AG04450 (cell line): ENCODE results near the gene ETV6. TPM values are rescaled to one million over a fixed set of nuclear protein-coding genes. Genes with fewer than 3 reads are reported as not detected.

ENCODE experiments used
- CTCF ChIA-PET: fragments of 300-600, 350-600 bp; formaldehyde crosslinking; extraction: SDS; loops from one replicate; lab custom pipeline; 2022; ENCODE audit warnings: antibody characterized with exemption, inconsistent platforms; lab: Charles Lee
- POLR2A ChIA-PET: fragments of 350-600 bp; formaldehyde crosslinking; extraction: SDS; loops from one replicate; lab custom pipeline; 2021; ENCODE audit warnings: antibody characterized with exemption, inconsistent platforms; lab: Yijun Ruan, JAX
- DNase-seq: peaks from one replicate; pipeline ENCODE4 v3.0.0-alpha.2; 2011; ENCODE audit warnings: low read depth, low spot score
- H3K27ac ChIP-seq: one replicate; pipeline ENCODE4 v1.5.1; 2012; ENCODE audit warnings: low read depth, low read length, control low read depth
- H3K27me3 ChIP-seq: one replicate; pipeline ENCODE4 v1.6.0; 2012; ENCODE audit warnings: low read length; ENCODE audit not compliant: control insufficient read depth, insufficient read depth
- H3K4me3 ChIP-seq: 2 replicates; pipeline ENCODE4 v1.5.1; 2011; ENCODE audit warnings: mild to moderate bottlenecking, low read depth, low read length, control low read depth
- H3K9me3 ChIP-seq: 2 replicates; pipeline ENCODE4 v1.5.1; 2012; ENCODE audit warnings: low read length; ENCODE audit not compliant: control insufficient read depth, insufficient read depth
- CTCF ChIP-seq: IDR thresholded peaks from 2 replicates; pipeline ENCODE4 v1.5.1; 2011; ENCODE audit warnings: low read depth, low read length, control low read depth, inconsistent platforms
- polyA plus RNA-seq: library from polyadenylated mRNA; depleted of rRNA; stranded (reverse); fragments of >200 nt; gene quantifications from 2 replicates; pipeline ENCODE4 v1.2.3, GENCODE V29; 2011

Gene ETV6
- polyA plus RNA-seq, 1 experiment, result 7.9 TPM

DNA sequence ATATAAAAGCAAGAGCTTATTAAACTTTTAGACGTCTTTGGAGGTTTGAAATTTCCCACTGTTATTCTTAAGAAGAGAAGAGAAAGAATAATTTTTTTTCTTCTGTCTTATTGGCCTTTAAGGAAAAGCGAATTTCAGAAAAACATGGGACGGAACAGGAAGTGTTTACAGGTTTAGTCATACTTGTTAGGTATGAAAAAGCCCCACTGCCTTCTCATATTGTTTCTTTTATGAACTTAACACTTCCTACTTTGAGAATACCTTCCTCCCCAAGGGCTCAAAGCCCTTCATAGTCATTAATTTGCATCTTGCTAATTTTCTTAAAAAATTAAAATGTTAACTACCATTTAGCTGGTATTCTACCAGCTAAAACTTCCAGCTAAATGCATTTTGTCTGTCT is 82.0 kb downstream of the ETV6 start:
- H3K27me3 ChIP-seq, result no peaks in the 10 kb centered on the region
- no peak for DNase-seq
- H3K9me3 ChIP-seq, result no peaks in the 10 kb centered on the region; the same call in 1 of the 2 replicates
- H3K4me3 ChIP-seq, result no peak overlapping the region
- POLR2A ChIA-PET, result interaction anchor here (1.5 kb wide), 1 partner anchor 15 kb away, joined by 5 read pairs; no protein-coding TSS in a partner anchor
- CTCF ChIA-PET, result no interaction called here
- H3K27ac ChIP-seq, result no peak overlapping the region
- TF ChIP-seq CTCF, result no peak

GRCh38 chr12:11732023-11732422 is 82.5 kb downstream of the ETV6 start:
- Histone ChIP-seq H3K27me3 (no peaks in the 10 kb centered on the region), H3K9me3 (no peaks in the 10 kb centered on the region; the same call in 1 of the 2 replicates), H3K27ac (no peak overlapping the region), H3K4me3 (no peak overlapping the region)
- no peak for TF ChIP-seq CTCF
- POLR2A ChIA-PET, result no interaction called here
- DNase-seq, result no peak
- CTCF ChIA-PET, result no interaction called here

- ChIA-PET CTCF (no interaction called here), POLR2A (no interaction called here)
- Histone ChIP-seq H3K27me3 (no peaks in the 10 kb centered on the region), H3K27ac (no peak overlapping the region), H3K9me3 (no peaks in the 10 kb centered on the region), H3K4me3 (no peak overlapping the region)
- DNase-seq, result no peak
- no peak for TF ChIP-seq CTCF
Observed at GRCh38 chr12:11732715-11733114, 83.2 kb downstream of the ETV6 start.

DNA sequence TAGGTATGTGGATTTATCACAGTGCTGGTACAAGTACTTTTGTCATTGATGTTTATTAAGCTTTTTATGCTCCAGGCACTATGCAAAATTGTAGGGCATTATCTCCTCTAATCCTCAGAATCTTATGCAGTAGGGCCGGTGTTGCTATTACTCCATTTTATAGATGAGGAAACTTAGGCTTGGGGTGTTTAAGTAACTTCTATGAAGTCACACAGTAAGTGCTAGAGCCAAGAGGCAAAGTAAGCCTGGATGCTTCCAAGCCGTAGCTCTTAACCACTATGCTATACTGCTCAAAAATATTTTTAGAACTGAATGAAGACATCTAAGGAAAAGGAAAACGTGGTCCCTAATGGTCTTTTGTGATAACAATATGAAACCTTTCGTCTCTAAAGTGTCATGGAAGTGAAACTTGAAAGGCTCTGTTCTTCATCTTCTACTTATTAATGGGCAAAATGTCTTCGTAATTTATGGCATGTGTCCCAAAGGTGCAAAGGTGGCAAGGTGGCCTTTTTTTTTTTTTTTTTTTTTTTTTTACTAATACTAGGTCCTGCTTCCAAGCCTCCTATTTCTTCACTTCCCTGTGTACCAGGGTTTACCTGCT is 85.2 kb downstream of the ETV6 start:
- no peaks in the 10 kb centered on the region for H3K9me3 ChIP-seq
- DNase-seq, result no peak
- no peak overlapping the region for H3K27ac ChIP-seq
- ChIA-PET POLR2A (no interaction called here), CTCF (interaction anchor here (0.6 to 0.7 kb wide), 2 partner anchors 11 to 14 kb away, joined by 3 read pairs; no protein-coding TSS in a partner anchor)
- no peaks in the 10 kb centered on the region for H3K27me3 ChIP-seq
- no peak for TF ChIP-seq CTCF
- no peak overlapping the region for H3K4me3 ChIP-seq

GRCh38 chr12:11738450-11738849 is 89.0 kb downstream of the ETV6 start:
- Histone ChIP-seq H3K4me3 (no peak overlapping the region), H3K9me3 (no peaks in the 10 kb centered on the region), H3K27ac (no peak overlapping the region), H3K27me3 (no peaks in the 10 kb centered on the region)
- TF ChIP-seq CTCF, result no peak
- ChIA-PET CTCF (no interaction called here), POLR2A (no interaction called here)
- no peak for DNase-seq
